Suprapubic skin (tissue), 4 donors: ENCODE data around the gene WDR6.

Experiments
- CTCF ChIP-seq, 2 donors: fragments of 200-600 bp in 1 of 2; fragments of 450-650 bp in 1 of 2; sonication (generic) in 1 of 2; IDR thresholded peaks; one replicate each; pipeline ENCODE4 v1.5.1; 2016 to 2019; ENCODE audit warnings: antibody characterized with exemption in 2 of 2, mild to moderate bottlenecking in 1 of 2, moderate library complexity in 1 of 2
- POLR2A ChIP-seq, 2 donors: fragments of 450-650 bp; IDR thresholded peaks; one replicate each; pipeline ENCODE4 v1.6.1; 2017; ENCODE audit warnings: antibody characterized with exemption in 2 of 2, mild to moderate bottlenecking in 2 of 2, moderate library complexity in 2 of 2
- POLR2AphosphoS5 ChIP-seq, 3 donors: sonication (generic); formaldehyde crosslinking; IDR thresholded peaks; one replicate each; pipeline ENCODE4 v1.6.1; 2017; ENCODE audit warnings: antibody characterized with exemption in 3 of 3

- TF ChIP-seq CTCF (IDR thresholded peaks at IDR 0.05) (no peak), POLR2AphosphoS5 (IDR thresholded peaks at IDR 0.05) (no peak), POLR2A (IDR thresholded peaks at IDR 0.05) (no peak)
Measured at GRCh38 chr3:49058011-49058410, 50.8 kb downstream of the WDR6 start.
